DND-41 (cell line): ENCODE measurements around the gene ADAMTS8.

Source experiments
- EZH2 ChIP-seq: IDR thresholded peaks from 3 replicates; pipeline ENCODE4 v1.6.1; 2012; ENCODE audit warnings: borderline replicate concordance, low read depth, mild to moderate bottlenecking, moderate library complexity, low read length, inconsistent platforms; ENCODE audit not compliant: severe bottlenecking
- TF ChIP-seq, protein P1 (sequence below): IDR thresholded peaks from 2 replicates; pipeline ENCODE4 v1.5.1; 2012; ENCODE audit warnings: borderline replicate concordance, low read length, moderate library complexity, mild to moderate bottlenecking; ENCODE audit not compliant: poor library complexity, severe bottlenecking; ENCODE audit errors: extremely low read depth

DNA sequence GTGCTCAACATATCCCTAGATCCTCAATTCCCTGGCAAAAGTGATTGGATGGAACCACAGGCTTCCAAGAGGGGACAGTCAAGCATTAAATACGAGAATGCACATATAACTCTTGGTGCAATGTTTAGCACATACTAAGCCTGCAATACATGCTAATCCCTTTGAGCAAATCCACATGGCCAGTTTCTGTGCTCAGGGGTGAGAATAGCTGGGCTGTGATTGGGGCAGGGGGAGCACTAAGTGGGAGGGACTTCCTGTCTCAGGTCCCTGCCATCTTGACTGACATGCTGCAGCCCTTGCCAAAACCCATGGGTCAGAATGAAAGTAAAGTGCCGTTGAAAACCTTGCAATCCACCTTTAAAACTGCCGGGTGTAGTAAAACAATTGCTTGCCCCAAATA, 17.4 kb upstream of the ADAMTS8 start:
- TF ChIP-seq, protein P1, sequence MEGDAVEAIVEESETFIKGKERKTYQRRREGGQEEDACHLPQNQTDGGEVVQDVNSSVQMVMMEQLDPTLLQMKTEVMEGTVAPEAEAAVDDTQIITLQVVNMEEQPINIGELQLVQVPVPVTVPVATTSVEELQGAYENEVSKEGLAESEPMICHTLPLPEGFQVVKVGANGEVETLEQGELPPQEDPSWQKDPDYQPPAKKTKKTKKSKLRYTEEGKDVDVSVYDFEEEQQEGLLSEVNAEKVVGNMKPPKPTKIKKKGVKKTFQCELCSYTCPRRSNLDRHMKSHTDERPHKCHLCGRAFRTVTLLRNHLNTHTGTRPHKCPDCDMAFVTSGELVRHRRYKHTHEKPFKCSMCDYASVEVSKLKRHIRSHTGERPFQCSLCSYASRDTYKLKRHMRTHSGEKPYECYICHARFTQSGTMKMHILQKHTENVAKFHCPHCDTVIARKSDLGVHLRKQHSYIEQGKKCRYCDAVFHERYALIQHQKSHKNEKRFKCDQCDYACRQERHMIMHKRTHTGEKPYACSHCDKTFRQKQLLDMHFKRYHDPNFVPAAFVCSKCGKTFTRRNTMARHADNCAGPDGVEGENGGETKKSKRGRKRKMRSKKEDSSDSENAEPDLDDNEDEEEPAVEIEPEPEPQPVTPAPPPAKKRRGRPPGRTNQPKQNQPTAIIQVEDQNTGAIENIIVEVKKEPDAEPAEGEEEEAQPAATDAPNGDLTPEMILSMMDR, result no peak
- TF ChIP-seq EZH2, result no peak
